Vagina (tissue), 2 donors: ENCODE data around the gene GALE. TPM values are rescaled to one million over a fixed set of nuclear protein-coding genes. Genes with fewer than 3 reads are reported as not detected.

Experiments used
- DNase-seq, 2 donors: peaks; one replicate each; pipeline ENCODE4 v3.0.0-alpha.2; 2017; ENCODE audit errors: extremely low spot score in 2 of 2
- H3K27ac ChIP-seq: fragments of 200-600 bp; sonication (generic); one replicate; pipeline ENCODE4 v1.5.1; 2019
- H3K27me3 ChIP-seq: fragments of 200-600 bp; sonication (generic); one replicate; pipeline ENCODE4 v1.5.1; 2019
- H3K36me3 ChIP-seq, 2 donors: fragments of 200-600 bp; sonication (generic); one replicate each; pipeline ENCODE4 v1.5.1; 2017 to 2019
- H3K4me1 ChIP-seq: fragments of 200-600 bp; sonication (generic); one replicate; pipeline ENCODE4 v1.5.1; 2019
- H3K4me3 ChIP-seq, 2 donors: fragments of 200-600 bp; sonication (generic); 1 replicate in 1 of 2; 2 replicates in 1 of 2; pipeline ENCODE4 v1.5.1; 2016 to 2019
- H3K9me3 ChIP-seq: fragments of 200-600 bp; sonication (generic); one replicate; pipeline ENCODE4 v1.5.1; 2019
- POLR2A ChIP-seq, 2 donors: fragments of 450-650 bp; IDR thresholded peaks; one replicate each; pipeline ENCODE4 v1.6.1; 2017; ENCODE audit warnings: antibody characterized with exemption in 2 of 2, mild to moderate bottlenecking in 2 of 2, moderate library complexity in 2 of 2
- POLR2AphosphoS5 ChIP-seq, 2 donors: sonication (generic); formaldehyde crosslinking; IDR thresholded peaks; one replicate each; pipeline ENCODE4 v1.9.0; 2017; ENCODE audit warnings: antibody characterized with exemption in 2 of 2, mild to moderate bottlenecking in 2 of 2, low read depth in 1 of 2; ENCODE audit not compliant: insufficient read depth in 1 of 2
- intact Hi-C: fragments of 100-400 bp; cut with DNase I; formaldehyde crosslinking; loops from one replicate; pipeline ENCODE4 v1.15.1; 2023
- total RNA-seq: library from RNA; depleted of rRNA; stranded (reverse); fragments of >200 nt; gene quantifications from one replicate; pipeline ENCODE4 v1.2.3, GENCODE V29; 2016
- TF ChIP-seq, protein P1 (sequence below), 3 experiments: fragments of 450-650 bp in 2 of 3; fragments of 200-600 bp in 1 of 3; sonication (generic) in 1 of 3; IDR thresholded peaks; one replicate each; pipeline ENCODE4 v1.5.1; 2017 to 2019; ENCODE audit warnings: antibody characterized with exemption in 3 of 3, mild to moderate bottlenecking in 2 of 3, moderate library complexity in 2 of 3

The GALE gene
- total RNA-seq, 1 donor from 2014 or later: 12.3 TPM

DNA sequence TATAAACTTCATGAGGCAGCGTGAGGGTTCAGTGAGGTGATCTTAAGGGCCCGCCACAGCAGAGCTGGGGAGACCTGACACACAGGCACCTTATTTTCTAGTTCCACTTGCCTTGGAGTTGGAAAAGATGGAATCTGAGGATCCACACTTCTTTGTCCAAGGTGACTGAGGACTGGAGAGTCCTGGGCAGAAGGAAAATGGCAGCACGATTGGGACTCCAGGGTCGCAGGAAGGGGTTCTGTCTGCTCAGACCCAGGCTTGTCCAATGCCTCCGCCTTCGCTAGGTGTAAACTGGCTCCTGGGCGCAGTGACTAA lies 1.3 kb downstream of the GALE start:
- intact Hi-C loops: loop anchor here (10.0 kb wide), 1 partner anchor 66 kb away; the partner anchor contains the start of gene FUCA1
- peak overlapping the region; percentile 78 to 97 for H3K4me3 ChIP-seq
- peaks cover 26% of the 10 kb centered on the region for H3K4me1 ChIP-seq
- no peaks in the 10 kb centered on the region for H3K9me3 ChIP-seq
- no peaks in the 10 kb centered on the region for H3K27me3 ChIP-seq
- TF ChIP-seq POLR2AphosphoS5 (IDR thresholded peaks at IDR 0.05; ENCODE audit: insufficient read depth in 1 of 2, low read depth in 1 of 2) (no peak), POLR2A (IDR thresholded peaks at IDR 0.05) (no peak)
- TF ChIP-seq, protein P1, sequence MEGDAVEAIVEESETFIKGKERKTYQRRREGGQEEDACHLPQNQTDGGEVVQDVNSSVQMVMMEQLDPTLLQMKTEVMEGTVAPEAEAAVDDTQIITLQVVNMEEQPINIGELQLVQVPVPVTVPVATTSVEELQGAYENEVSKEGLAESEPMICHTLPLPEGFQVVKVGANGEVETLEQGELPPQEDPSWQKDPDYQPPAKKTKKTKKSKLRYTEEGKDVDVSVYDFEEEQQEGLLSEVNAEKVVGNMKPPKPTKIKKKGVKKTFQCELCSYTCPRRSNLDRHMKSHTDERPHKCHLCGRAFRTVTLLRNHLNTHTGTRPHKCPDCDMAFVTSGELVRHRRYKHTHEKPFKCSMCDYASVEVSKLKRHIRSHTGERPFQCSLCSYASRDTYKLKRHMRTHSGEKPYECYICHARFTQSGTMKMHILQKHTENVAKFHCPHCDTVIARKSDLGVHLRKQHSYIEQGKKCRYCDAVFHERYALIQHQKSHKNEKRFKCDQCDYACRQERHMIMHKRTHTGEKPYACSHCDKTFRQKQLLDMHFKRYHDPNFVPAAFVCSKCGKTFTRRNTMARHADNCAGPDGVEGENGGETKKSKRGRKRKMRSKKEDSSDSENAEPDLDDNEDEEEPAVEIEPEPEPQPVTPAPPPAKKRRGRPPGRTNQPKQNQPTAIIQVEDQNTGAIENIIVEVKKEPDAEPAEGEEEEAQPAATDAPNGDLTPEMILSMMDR (IDR thresholded peaks at IDR 0.05): no peak
- H3K36me3 ChIP-seq: peaks cover 0 to 29% of the 10 kb centered on the region in 2 donors
- no peak for DNase-seq
- H3K27ac ChIP-seq: peak overlapping the region; percentile 77

DNA sequence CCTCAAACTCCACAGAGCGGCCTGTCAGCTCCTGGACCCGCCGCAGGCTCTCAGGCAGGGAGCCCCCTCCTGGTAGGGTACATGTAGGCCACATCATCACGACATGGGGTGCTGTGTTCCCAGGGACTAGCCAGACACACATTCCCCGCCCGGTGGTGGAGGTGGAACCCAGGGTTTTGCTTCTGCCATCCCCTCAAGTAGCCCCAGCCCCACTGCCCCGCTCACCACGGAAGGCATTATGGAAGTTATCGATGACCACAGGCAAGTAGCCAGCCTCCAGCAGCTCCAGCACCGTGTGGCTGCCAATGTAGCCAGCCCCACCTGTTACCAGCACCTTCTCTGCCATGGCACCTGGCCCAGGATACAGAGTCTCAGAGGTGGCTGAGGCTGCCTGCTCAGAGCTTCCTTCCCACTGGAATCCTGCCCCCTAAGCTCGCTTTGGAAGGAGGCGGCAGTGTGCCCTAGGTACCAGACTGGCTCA lies 1.9 kb downstream of the GALE start:
- DNase-seq: no peak
- TF ChIP-seq POLR2A (IDR thresholded peaks at IDR 0.05) (no peak), POLR2AphosphoS5 (IDR thresholded peaks at IDR 0.05; ENCODE audit: insufficient read depth in 1 of 2, low read depth in 1 of 2) (no peak)
- TF ChIP-seq, protein P1 (IDR thresholded peaks at IDR 0.05): no peak
- Histone ChIP-seq H3K4me3 (peak overlapping the region; percentile 78 to 97), H3K4me1 (peaks cover 28% of the 10 kb centered on the region), H3K27ac (peak overlapping the region; percentile 77), H3K27me3 (no peaks in the 10 kb centered on the region), H3K36me3 (peaks cover 0 to 25% of the 10 kb centered on the region in 2 donors), H3K9me3 (no peaks in the 10 kb centered on the region)
- intact Hi-C loops: loop anchor here (10.0 kb wide), 1 partner anchor 66 kb away; the partner anchor contains the start of gene FUCA1

DNA sequence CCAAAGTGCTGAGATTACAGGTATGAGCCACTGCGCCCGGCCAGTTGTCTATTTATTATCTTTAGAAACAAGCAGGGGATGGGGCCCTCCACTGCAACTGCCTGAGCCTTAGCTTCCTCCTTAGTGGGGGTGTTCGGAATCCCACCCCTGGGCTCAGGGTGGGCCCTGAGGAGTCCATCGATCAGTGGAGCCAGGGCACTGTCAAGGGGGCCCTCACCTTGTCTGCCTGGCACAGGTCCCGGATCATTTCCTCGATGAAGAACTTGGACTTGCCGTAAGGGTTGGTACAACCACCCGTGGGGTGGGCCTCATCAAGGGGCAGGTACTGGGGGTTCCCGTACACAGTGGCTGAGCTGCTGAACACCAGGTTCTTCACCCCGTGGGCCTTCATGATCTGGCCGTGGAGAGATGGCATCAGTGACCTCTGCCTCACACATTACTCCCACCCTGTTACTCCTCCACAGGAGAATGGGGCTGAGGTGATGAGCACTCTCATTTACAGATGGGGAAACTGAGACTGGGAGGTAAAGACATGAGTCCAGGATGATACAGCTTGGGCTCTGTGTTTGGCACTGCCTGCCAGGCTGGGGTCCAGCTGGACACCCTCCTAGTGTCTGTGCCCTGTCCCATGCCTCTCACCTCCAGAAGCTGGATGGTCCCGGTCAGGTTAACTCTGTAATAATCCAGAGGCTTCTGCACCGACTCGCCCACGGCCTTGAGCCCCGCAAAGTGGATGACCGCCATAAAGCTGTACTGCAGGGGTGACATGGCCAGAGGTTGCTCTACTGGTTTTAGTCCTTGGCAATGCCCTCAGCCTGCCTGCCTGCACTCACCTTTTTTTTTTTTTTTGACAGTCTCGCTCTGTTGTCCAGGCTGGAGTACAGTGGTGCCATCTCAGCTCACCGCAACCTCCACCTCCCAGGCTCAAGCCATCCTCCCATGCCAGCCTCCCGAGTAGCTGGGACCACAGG lies 2.8 kb downstream of the GALE start:
- Histone ChIP-seq H3K27me3 (no peaks in the 10 kb centered on the region), H3K36me3 (peaks cover 0 to 23% of the 10 kb centered on the region in 2 donors), H3K4me1 (peaks cover 37% of the 10 kb centered on the region), H3K27ac (no peak overlapping the region), H3K4me3 (no peak overlapping the region), H3K9me3 (no peaks in the 10 kb centered on the region)
- TF ChIP-seq, protein P1 (IDR thresholded peaks at IDR 0.05): no peak
- TF ChIP-seq POLR2A (IDR thresholded peaks at IDR 0.05) (no peak), POLR2AphosphoS5 (IDR thresholded peaks at IDR 0.05; ENCODE audit: insufficient read depth in 1 of 2, low read depth in 1 of 2) (no peak)
- intact Hi-C loops: loop anchor here (10.0 kb wide), 1 partner anchor 67 kb away; the partner anchor contains the start of gene FUCA1
- DNase-seq: no peak

DNA sequence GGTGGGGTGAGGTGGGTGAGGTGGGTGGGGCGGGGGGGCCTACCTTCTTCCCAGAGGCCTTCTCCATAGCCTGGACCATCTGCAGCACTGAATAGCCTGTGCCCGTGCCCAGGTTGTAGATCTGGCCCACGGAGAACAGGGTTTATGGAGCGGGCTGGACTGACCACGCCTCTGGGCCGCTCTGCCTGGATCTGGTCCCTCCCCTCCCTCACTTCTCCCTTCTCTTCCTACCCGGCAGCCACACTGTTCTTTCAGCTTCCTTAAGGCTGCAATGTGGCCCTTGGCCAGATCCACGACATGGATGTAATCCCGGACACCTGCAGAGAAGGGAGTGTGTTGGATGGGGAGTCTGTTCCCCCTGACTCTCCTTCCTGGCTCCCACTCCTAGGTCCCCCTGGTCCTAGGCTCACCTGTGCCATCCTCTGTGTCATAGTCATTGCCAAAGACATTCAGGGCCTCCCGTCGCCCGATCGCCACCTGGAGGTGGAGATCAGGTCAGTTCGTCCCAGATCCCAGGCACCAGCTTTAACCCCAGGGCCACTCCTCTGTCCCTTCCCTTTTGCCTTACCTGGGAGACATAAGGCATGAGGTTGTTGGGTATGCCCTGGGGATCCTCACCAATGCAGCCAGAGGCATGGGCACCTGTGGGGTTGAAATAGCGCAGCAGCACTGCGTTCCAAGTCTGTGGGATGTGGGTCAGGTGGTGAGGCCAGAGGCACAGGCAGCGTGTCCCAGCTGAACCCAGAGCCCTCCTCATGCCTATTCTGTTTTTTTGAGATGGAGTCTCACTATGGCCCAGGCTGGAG lies 3.9 kb downstream of the GALE start:
- Histone ChIP-seq H3K4me3 (no peak overlapping the region), H3K27ac (no peak overlapping the region), H3K4me1 (peaks cover 47% of the 10 kb centered on the region), H3K36me3 (peaks cover 0 to 23% of the 10 kb centered on the region in 2 donors), H3K27me3 (no peaks in the 10 kb centered on the region), H3K9me3 (no peaks in the 10 kb centered on the region)
- TF ChIP-seq, protein P1 (IDR thresholded peaks at IDR 0.05): no peak
- TF ChIP-seq POLR2AphosphoS5 (IDR thresholded peaks at IDR 0.05; ENCODE audit: insufficient read depth in 1 of 2, low read depth in 1 of 2): no peak
- TF ChIP-seq POLR2A (IDR thresholded peaks at IDR 0.05): no peak
- no peak for DNase-seq
- intact Hi-C loops: loop anchor here (10.0 kb wide), 1 partner anchor 68 kb away; the partner anchor contains the start of gene FUCA1
